ENCODE measurements around the gene PCED1B.

Gene PCED1B

GRCh38 chr12:47247418-47247817, 168.0 kb downstream of the PCED1B start:
- no peak overlapping the region for H3K9ac ChIP-seq (ENCODE audit: low read length)
- H2AFZ ChIP-seq (ENCODE audit: low read depth, low read length, severe bottlenecking), result no peak overlapping the region
- no peak overlapping the region for H3K4me3 ChIP-seq (ENCODE audit: insufficient read depth, low read length, poor library complexity, severe bottlenecking)
- H3K27me3 ChIP-seq (ENCODE audit: low read length), result no peaks in the 10 kb centered on the region
- H3K79me2 ChIP-seq (ENCODE audit: insufficient read depth, low read length), result no peaks in the 10 kb centered on the region
- no peaks in the 10 kb centered on the region for H4K20me1 ChIP-seq (ENCODE audit: low read depth, low read length)
- no peaks in the 10 kb centered on the region; the same call in 1 of the 2 replicates for H3K9me3 ChIP-seq (ENCODE audit: insufficient read depth, low read length)
- no peak overlapping the region for H3K4me2 ChIP-seq (ENCODE audit: low read depth, low read length, poor library complexity, severe bottlenecking)
- H3K36me3 ChIP-seq (ENCODE audit: low read length), result peaks cover 4% of the 10 kb centered on the region; the same call in 1 of the 2 replicates
- TF ChIP-seq, protein P1, sequence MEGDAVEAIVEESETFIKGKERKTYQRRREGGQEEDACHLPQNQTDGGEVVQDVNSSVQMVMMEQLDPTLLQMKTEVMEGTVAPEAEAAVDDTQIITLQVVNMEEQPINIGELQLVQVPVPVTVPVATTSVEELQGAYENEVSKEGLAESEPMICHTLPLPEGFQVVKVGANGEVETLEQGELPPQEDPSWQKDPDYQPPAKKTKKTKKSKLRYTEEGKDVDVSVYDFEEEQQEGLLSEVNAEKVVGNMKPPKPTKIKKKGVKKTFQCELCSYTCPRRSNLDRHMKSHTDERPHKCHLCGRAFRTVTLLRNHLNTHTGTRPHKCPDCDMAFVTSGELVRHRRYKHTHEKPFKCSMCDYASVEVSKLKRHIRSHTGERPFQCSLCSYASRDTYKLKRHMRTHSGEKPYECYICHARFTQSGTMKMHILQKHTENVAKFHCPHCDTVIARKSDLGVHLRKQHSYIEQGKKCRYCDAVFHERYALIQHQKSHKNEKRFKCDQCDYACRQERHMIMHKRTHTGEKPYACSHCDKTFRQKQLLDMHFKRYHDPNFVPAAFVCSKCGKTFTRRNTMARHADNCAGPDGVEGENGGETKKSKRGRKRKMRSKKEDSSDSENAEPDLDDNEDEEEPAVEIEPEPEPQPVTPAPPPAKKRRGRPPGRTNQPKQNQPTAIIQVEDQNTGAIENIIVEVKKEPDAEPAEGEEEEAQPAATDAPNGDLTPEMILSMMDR (IDR thresholded peaks at IDR 0.05; ENCODE audit: insufficient read depth, low read length, poor library complexity, severe bottlenecking), result no peak
- TF ChIP-seq EZH2phosphoT487 (conservative IDR thresholded peaks at IDR 0.05; ENCODE audit: low read length), result no peak
- no peak overlapping the region for H3K27ac ChIP-seq (ENCODE audit: low read depth, low read length)
- no peaks in the 10 kb centered on the region for H3F3A ChIP-seq (ENCODE audit: insufficient read depth)
- H3K9me2 ChIP-seq (replicated peaks; ENCODE audit: insufficient read depth, low read length), result no peaks in the 10 kb centered on the region

GRCh38 chr12:47249082-47249481, 169.7 kb downstream of the PCED1B start:
- TF ChIP-seq, protein P1 (IDR thresholded peaks at IDR 0.05; ENCODE audit: insufficient read depth, low read length, poor library complexity, severe bottlenecking), result no peak
- no peak for TF ChIP-seq EZH2phosphoT487 (conservative IDR thresholded peaks at IDR 0.05; ENCODE audit: low read length)
- Histone ChIP-seq H3K4me2 (ENCODE audit: low read depth, low read length, poor library complexity, severe bottlenecking) (no peak overlapping the region), H4K20me1 (ENCODE audit: low read depth, low read length) (no peaks in the 10 kb centered on the region), H3K4me3 (ENCODE audit: insufficient read depth, low read length, poor library complexity, severe bottlenecking) (no peak overlapping the region), H3K79me2 (ENCODE audit: insufficient read depth, low read length) (no peaks in the 10 kb centered on the region), H3K27me3 (ENCODE audit: low read length) (no peaks in the 10 kb centered on the region), H3K27ac (ENCODE audit: low read depth, low read length) (no peak overlapping the region), H3F3A (ENCODE audit: insufficient read depth) (no peaks in the 10 kb centered on the region), H2AFZ (ENCODE audit: low read depth, low read length, severe bottlenecking) (no peak overlapping the region), H3K9me2 (replicated peaks; ENCODE audit: insufficient read depth, low read length) (no peaks in the 10 kb centered on the region), H3K9me3 (ENCODE audit: insufficient read depth, low read length) (no peaks in the 10 kb centered on the region; the same call in 1 of the 2 replicates), H3K36me3 (ENCODE audit: low read length) (peaks cover 4% of the 10 kb centered on the region; the same call in 1 of the 2 replicates), H3K9ac (ENCODE audit: low read length) (no peak overlapping the region)

DNA sequence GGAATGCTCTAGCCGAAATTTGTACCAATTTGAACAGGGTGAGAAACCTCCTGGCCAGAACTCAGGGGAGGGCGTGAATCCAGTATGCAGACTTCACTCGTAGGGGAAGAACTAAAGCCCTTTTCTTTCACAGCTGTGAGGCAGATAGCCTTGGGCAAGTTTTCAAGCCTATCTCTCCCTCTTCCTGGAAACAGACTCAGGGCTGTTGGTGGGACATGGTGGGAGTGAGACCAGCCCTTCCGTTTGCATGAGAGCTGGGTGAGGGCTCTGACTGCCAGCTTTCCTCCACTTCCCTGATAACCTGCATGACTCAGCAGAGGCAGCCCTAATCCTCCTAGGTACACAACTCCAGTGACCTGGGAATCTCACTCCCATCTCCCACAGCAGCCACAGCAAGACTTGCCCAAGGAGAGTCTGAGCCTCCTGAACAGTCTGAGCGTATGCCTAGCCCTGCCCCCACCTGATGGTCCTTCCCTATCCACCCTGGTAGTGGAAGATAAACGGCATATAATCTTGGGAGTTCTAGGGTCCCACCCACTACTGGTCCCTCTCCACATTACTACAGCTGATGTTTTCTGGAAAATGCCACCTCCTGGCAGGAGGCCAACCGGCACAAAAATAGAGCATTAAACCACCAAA, 170.4 kb downstream of the PCED1B start:
- Histone ChIP-seq H3K4me3 (ENCODE audit: insufficient read depth, low read length, poor library complexity, severe bottlenecking) (no peak overlapping the region), H3K9me3 (ENCODE audit: insufficient read depth, low read length) (no peaks in the 10 kb centered on the region; the same call in 1 of the 2 replicates), H3K27ac (ENCODE audit: low read depth, low read length) (no peak overlapping the region), H3K9ac (ENCODE audit: low read length) (no peak overlapping the region), H4K20me1 (ENCODE audit: low read depth, low read length) (no peaks in the 10 kb centered on the region), H3F3A (ENCODE audit: insufficient read depth) (no peaks in the 10 kb centered on the region), H3K36me3 (ENCODE audit: low read length) (peaks cover 4% of the 10 kb centered on the region; the same call in 1 of the 2 replicates), H2AFZ (ENCODE audit: low read depth, low read length, severe bottlenecking) (no peak overlapping the region), H3K9me2 (replicated peaks; ENCODE audit: insufficient read depth, low read length) (no peaks in the 10 kb centered on the region), H3K4me2 (ENCODE audit: low read depth, low read length, poor library complexity, severe bottlenecking) (no peak overlapping the region), H3K79me2 (ENCODE audit: insufficient read depth, low read length) (no peaks in the 10 kb centered on the region), H3K27me3 (ENCODE audit: low read length) (no peaks in the 10 kb centered on the region)
- TF ChIP-seq, protein P1 (IDR thresholded peaks at IDR 0.05; ENCODE audit: insufficient read depth, low read length, poor library complexity, severe bottlenecking), result no peak
- TF ChIP-seq EZH2phosphoT487 (conservative IDR thresholded peaks at IDR 0.05; ENCODE audit: low read length), result no peak
